ENCODE results near the gene CDH24. TPM values are rescaled to one million over a fixed set of nuclear protein-coding genes. Genes with fewer than 3 reads are reported as not detected.

CDH24 gene
- total and polyA plus RNA-seq, 2 of the 4 experiments (the other 2 are of a cell fraction) = 3.9 to 24.4 TPM

GRCh38 chr14:23067847-23068788, 10.8 kb upstream of the CDH24 start:
- Histone ChIP-seq H4K20me1 (ENCODE audit: insufficient read depth, low read length) (peaks cover 46% of the 10 kb centered on the region), H3K56ac (ENCODE audit: extremely low read depth, insufficient read depth, low read length) (no peak overlapping the region), H3K4me1 (ENCODE audit: control insufficient read depth, insufficient read depth, low read length) (peaks cover 13% of the 10 kb centered on the region), H2AFZ (replicated peaks; ENCODE audit: low read length, poor library complexity) (no peak overlapping the region), H3K4me2 (ENCODE audit: low read depth, low read length) (peak overlapping the region; percentile 60; the same call in 1 of the 2 replicates), H2AK9ac (replicated peaks; ENCODE audit: low read depth, low read length, poor library complexity) (peak overlapping the region; percentile 14), H3K9ac (ENCODE audit: low read depth, low read length) (no peak overlapping the region), H4K91ac (ENCODE audit: insufficient read depth, low read depth, low read length) (no peak overlapping the region), H3K23ac (ENCODE audit: low read depth, low read length) (no peak overlapping the region), H3K27ac (ENCODE audit: insufficient read depth, low read length) (no peak overlapping the region), H3K9me1 (ENCODE audit: insufficient read depth, low read length) (peaks cover 5% of the 10 kb centered on the region; the same call in 1 of the 2 replicates), H3K4me3 (ENCODE audit: insufficient read depth, low read depth, low read length) (no peak overlapping the region), H3K9me3 (ENCODE audit: control insufficient read depth, insufficient read depth, low read length) (no peaks in the 10 kb centered on the region), H4K8ac (ENCODE audit: low read depth in 2 of 2, low read length in 2 of 2) (no peak overlapping the region), H3K14ac (replicated peaks; ENCODE audit: low read depth, low read length) (no peak overlapping the region), H3K27me3 (ENCODE audit: control insufficient read depth, insufficient read depth, low read length) (no peaks in the 10 kb centered on the region), H2BK20ac (ENCODE audit: low read depth, low read length) (no peak overlapping the region), H2AK5ac (ENCODE audit: low read depth, low read length) (no peak overlapping the region), H3K36me3 (ENCODE audit: control insufficient read depth, insufficient read depth, low read length) (peaks cover 53% of the 10 kb centered on the region), H2BK5ac (ENCODE audit: low read depth, low read length, poor library complexity, severe bottlenecking) (no peak overlapping the region), H3K79me1 (ENCODE audit: low read depth in 1 of 2, low read length in 2 of 2) (peaks cover 25 to 77% of the 10 kb centered on the region in 2 experiments), H2BK15ac (ENCODE audit: low read depth, low read length) (no peak overlapping the region), H4K5ac (ENCODE audit: low read depth, low read length) (no peak overlapping the region), H3K4ac (ENCODE audit: low read depth, low read length) (no peak overlapping the region), H3K18ac (ENCODE audit: low read depth, low read length) (no peak overlapping the region), H2BK120ac (ENCODE audit: low read depth, low read length) (no peak overlapping the region)
- POLR2A ChIA-PET (ENCODE audit: unreplicated experiment) = no interaction called here
- intact Hi-C loops (cut with micrococcal nuclease) (no loop called here), in situ Hi-C loops (cut with MboI; ENCODE audit: low sequenced_read_pairs) (loop anchor here (5.0 to 10.0 kb wide), 2 partner anchors 34 to 513 kb away; partner anchors contain the start of gene CIROP), dilution Hi-C loops (cut with HindIII; ENCODE audit: low sequenced_read_pairs, unreplicated experiment) (no loop called here)
- no peak for TF ChIP-seq RCOR1 (IDR thresholded peaks at IDR 0.05; ENCODE audit: insufficient replicate concordance, low read length)
- TF ChIP-seq CTCF (conservative IDR thresholded peaks at IDR 0.05; ENCODE audit: low read depth, low read length) = no peak
- 93% methylated on average over 3 of the region's 14 CpGs; no CpG with 5 or more reads in 1 of the 2 experiments for WGBS, 2 experiments (ENCODE audit: extremely low coverage in 2 of 2, insufficient read length in 1 of 2)
- ATAC-seq (ENCODE audit: low read depth) = no peak
- BruUV-seq (replicated peaks) = no TSS peak
- DNase-seq = no peak
- CTCF ChIA-PET = interaction anchor here (0.6 to 1.8 kb wide), 25 partner anchors 8 to 150 kb away, joined by 3 to 21 read pairs (median 5); partner anchors contain the start of genes ACIN1, C14orf119, CDH24 and CIROP

All from IMR-90 (cell line).